ENCODE results near the gene MAGI3.

DNA sequence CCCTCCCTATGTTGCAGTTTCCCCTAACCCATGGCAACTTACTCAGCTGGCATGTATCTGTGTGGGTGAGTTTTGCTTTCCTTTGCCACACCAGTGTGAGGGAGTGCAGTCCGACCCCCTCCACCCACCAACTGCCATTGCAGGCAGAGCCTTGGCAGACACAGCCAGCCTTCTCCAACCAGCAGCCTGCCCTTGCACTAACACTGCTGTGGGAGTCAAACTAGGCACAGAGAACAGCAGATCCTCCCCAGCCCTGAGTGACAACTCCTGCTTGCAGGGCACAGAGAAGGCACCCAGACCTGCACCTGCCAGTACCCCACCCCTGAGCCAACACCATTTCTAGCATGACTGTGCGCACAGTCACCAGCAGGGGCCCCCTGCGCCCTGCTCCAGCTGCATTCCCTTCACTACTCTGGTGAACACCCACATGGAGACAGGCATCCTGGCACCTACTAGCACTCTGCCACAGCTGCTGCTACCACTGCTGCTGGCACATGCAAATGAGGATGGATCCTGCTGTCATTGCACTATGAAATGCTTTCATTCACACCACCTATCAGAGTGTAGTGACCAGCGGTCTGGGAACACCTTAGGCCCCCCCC lies 98.4 kb downstream of the MAGI3 start:
- TF ChIP-seq, protein P1, sequence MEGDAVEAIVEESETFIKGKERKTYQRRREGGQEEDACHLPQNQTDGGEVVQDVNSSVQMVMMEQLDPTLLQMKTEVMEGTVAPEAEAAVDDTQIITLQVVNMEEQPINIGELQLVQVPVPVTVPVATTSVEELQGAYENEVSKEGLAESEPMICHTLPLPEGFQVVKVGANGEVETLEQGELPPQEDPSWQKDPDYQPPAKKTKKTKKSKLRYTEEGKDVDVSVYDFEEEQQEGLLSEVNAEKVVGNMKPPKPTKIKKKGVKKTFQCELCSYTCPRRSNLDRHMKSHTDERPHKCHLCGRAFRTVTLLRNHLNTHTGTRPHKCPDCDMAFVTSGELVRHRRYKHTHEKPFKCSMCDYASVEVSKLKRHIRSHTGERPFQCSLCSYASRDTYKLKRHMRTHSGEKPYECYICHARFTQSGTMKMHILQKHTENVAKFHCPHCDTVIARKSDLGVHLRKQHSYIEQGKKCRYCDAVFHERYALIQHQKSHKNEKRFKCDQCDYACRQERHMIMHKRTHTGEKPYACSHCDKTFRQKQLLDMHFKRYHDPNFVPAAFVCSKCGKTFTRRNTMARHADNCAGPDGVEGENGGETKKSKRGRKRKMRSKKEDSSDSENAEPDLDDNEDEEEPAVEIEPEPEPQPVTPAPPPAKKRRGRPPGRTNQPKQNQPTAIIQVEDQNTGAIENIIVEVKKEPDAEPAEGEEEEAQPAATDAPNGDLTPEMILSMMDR (IDR thresholded peaks at IDR 0.05; ENCODE audit: low read depth, low read length): no peak
- TF ChIP-seq EZH2phosphoT487 (IDR thresholded peaks at IDR 0.05; ENCODE audit: low read depth): no peak

All from OCI-LY3 (cell line).